Karpas-422 (cell line): ENCODE measurements around the gene PGAP6. TPM values are rescaled to one million over a fixed set of nuclear protein-coding genes. Genes with fewer than 3 reads are reported as not detected.
"Not testable (repeated sequence)": the region's sequence is repeated elsewhere in the genome, so short reads cannot be mapped to it uniquely, and the experiment has no call there.

ENCODE experiments used
- DNase-seq: peaks from one replicate; pipeline ENCODE4 v3.0.0-alpha.2; 2015
- H2AFZ ChIP-seq: fragments of 200-600 bp; sonication (generic); 2 replicates; pipeline ENCODE4 v1.6.1; 2014; ENCODE audit warnings: antibody characterized with exemption, low read length, mixed read lengths
- H3K27ac ChIP-seq: fragments of 200-600 bp; sonication (generic); 2 replicates; pipeline ENCODE4 v1.5.1; 2014; ENCODE audit warnings: mild to moderate bottlenecking, low read length, moderate library complexity
- H3K27me3 ChIP-seq: fragments of 200-600 bp; sonication (generic); 2 replicates; pipeline ENCODE4 v1.6.1; 2014; ENCODE audit warnings: low read length, mixed read lengths
- H3K36me3 ChIP-seq: fragments of 200-600 bp; sonication (generic); 2 replicates; pipeline ENCODE4 v1.6.1; 2014; ENCODE audit warnings: low read length, mixed read lengths; ENCODE audit not compliant: insufficient read depth
- H3K4me1 ChIP-seq: fragments of 200-600 bp; sonication (generic); 2 replicates; pipeline ENCODE4 v1.6.1; 2014; ENCODE audit warnings: mild to moderate bottlenecking, low read length, mixed read lengths
- H3K4me2 ChIP-seq: fragments of 200-600 bp; sonication (generic); 2 replicates; pipeline ENCODE4 v1.6.1; 2014; ENCODE audit warnings: low read length, low read depth, mild to moderate bottlenecking; ENCODE audit not compliant: poor library complexity, severe bottlenecking
- H3K4me3 ChIP-seq: fragments of 200-600 bp; sonication (generic); 2 replicates; pipeline ENCODE4 v1.5.1; 2014; ENCODE audit warnings: mild to moderate bottlenecking, antibody characterized with exemption, low read length, mixed read lengths
- H3K79me2 ChIP-seq: fragments of 200-600 bp; sonication (generic); 2 replicates; pipeline ENCODE4 v1.6.1; 2014; ENCODE audit warnings: mild to moderate bottlenecking, low read length, mixed read lengths
- H3K9ac ChIP-seq: fragments of 200-600 bp; sonication (generic); 2 replicates; pipeline ENCODE4 v1.6.0; 2014; ENCODE audit warnings: low read length
- H3K9me2 ChIP-seq: fragments of 200-600 bp; sonication (generic), shearing (Covaris generic); replicated peaks from 2 replicates; pipeline ENCODE4 v1.6.0; 2014; ENCODE audit warnings: mild to moderate bottlenecking, low read length, moderate library complexity; ENCODE audit not compliant: insufficient read depth
- H3K9me3 ChIP-seq: fragments of 300-700, 200-600 bp; sonication (generic); 2 replicates; pipeline ENCODE4 v1.6.1; 2014; ENCODE audit warnings: low read length, mixed read lengths
- H4K20me1 ChIP-seq: fragments of 200-600 bp; sonication (generic); 2 replicates; pipeline ENCODE4 v1.6.1; 2014; ENCODE audit warnings: mild to moderate bottlenecking, antibody characterized with exemption, low read length, low read depth; ENCODE audit not compliant: insufficient read depth
- total RNA-seq: library from RNA; depleted of rRNA; stranded (reverse); fragments of >200 nt; shearing (Covaris generic); gene quantifications from 2 replicates; pipeline ENCODE4 v1.2.3, GENCODE V29; 2014; ENCODE audit warnings: low replicate concordance

Gene PGAP6
- total RNA-seq, 1 experiment from 2014 or later = 58.1 TPM

DNA sequence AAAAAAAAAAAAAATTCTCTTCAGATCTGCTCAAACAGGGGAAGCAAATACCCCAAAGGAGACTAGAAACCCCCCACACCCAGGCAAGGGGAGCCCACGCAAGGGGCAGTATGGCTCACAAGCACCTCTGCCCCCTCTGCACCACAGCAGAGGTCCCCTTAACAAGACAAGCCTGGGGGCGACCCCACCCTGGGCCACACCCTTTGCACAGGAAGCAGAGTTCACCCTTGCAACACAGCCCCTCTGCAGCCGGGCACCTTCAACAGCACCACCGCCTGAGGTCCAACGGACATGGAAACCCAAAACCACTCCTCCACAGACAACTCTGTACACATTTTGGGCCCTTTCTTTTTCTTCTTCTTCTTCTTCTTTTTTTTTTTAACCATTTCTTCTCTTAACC is 42.1 kb downstream of the PGAP6 start:
- no peak overlapping the region for H3K27ac ChIP-seq
- H3K27me3 ChIP-seq = no peaks in the 10 kb centered on the region
- H3K9ac ChIP-seq = no peak overlapping the region
- no peaks in the 10 kb centered on the region; the same call in 1 of the 2 replicates for H3K36me3 ChIP-seq
- H4K20me1 ChIP-seq = peaks cover 11% of the 10 kb centered on the region; the same call in 1 of the 2 replicates
- H3K4me2 ChIP-seq = no peak overlapping the region
- peaks cover 91% of the 10 kb centered on the region for H3K79me2 ChIP-seq
- H3K4me1 ChIP-seq = no peaks in the 10 kb centered on the region
- peaks cover 3% of the 10 kb centered on the region; the same call in 1 of the 2 replicates for H3K9me3 ChIP-seq
- H2AFZ ChIP-seq = no peak overlapping the region
- no peaks in the 10 kb centered on the region for H3K9me2 ChIP-seq
- DNase-seq = no peak
- H3K4me3 ChIP-seq = no peak overlapping the region

DNA sequence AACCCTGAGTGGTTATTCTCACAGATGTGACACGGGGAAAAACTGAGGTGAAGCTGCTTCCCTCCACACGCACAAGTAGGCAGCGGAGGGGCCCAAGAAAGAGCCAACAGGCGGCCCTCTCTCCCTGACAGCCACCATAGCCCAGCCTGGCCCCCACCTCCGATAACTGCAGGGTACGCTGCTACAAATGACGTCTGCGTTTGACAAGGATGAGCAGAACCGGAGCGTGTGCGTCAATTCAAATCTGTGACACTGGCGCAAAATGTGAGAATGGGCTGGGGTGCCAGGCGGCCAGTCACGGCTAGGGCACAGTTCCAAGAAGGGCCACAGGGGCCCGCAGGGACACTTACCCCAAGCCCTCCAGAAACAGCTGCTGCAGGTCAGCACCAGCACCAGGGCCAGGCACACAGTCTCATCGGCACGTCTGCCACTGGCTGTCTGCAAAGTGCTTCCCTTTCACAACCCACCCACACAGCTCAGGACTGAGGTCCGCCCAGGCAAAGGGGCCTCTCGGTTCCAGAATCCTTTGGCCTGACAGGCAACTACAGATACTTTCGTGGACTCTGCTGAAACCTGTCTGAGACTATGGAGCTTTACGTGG is 43.7 kb downstream of the PGAP6 start:
- H3K4me1 ChIP-seq = no peaks in the 10 kb centered on the region
- H3K36me3 ChIP-seq = no peaks in the 10 kb centered on the region; the same call in 1 of the 2 replicates
- H3K4me2 ChIP-seq = no peak overlapping the region
- no peak overlapping the region for H3K9ac ChIP-seq
- peaks cover 3% of the 10 kb centered on the region; the same call in 1 of the 2 replicates for H3K9me3 ChIP-seq
- no peaks in the 10 kb centered on the region for H3K9me2 ChIP-seq
- no peak overlapping the region for H3K27ac ChIP-seq
- H3K4me3 ChIP-seq = no peak overlapping the region
- H4K20me1 ChIP-seq = peaks cover 16% of the 10 kb centered on the region; the same call in 1 of the 2 replicates
- DNase-seq = no peak
- peaks cover 91% of the 10 kb centered on the region for H3K79me2 ChIP-seq
- no peaks in the 10 kb centered on the region for H3K27me3 ChIP-seq
- H2AFZ ChIP-seq = no peak overlapping the region

DNA sequence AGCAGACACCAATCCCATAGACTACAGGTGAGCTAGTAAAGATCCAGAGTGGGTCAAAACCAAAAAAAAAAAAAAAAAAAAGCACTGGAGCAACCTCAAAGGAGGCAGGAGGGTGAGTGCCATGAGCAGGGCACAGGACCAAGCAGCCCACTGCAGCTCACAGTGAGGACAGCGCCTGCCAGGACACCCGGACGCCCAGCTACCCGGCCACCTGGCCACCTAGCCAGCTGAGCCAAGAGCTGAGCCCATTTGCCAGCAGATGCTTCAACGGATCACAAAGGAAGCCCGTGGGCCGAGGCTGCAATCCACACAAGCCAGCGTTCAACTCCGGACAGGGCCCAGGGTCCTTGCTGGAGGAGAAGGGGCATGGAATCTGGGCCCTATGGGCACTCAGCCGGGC is 44.3 kb downstream of the PGAP6 start:
- no peaks in the 10 kb centered on the region; the same call in 1 of the 2 replicates for H3K36me3 ChIP-seq

DNA sequence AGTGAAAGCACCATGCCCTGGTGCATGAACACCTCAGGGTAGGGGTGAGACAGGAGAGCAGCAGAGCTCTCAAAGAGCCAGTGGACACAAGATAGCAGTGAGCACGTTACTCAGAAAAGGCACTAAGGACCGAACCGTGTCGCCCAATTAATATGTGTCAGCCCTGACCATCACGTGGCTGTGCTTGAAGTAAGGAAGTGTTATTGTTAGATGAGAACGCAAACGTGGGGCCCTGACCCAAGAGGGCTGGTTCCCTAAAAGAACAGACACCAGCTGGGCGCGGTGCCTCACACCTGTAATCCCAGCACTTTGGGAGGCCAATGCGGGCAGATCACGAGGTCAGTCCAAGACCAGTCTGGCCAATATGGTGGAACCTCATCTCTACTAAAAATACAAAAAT is 45.5 kb downstream of the PGAP6 start:
- Histone ChIP-seq H2AFZ (no peak overlapping the region), H3K4me2 (no peak overlapping the region), H4K20me1 (peaks cover 10% of the 10 kb centered on the region; the same call in 1 of the 2 replicates), H3K4me3 (no peak overlapping the region), H3K36me3 (no peaks in the 10 kb centered on the region; the same call in 1 of the 2 replicates), H3K9me2 (no peaks in the 10 kb centered on the region), H3K9me3 (peaks cover 3% of the 10 kb centered on the region; the same call in 1 of the 2 replicates), H3K27me3 (no peaks in the 10 kb centered on the region), H3K9ac (no peak overlapping the region), H3K4me1 (no peaks in the 10 kb centered on the region), H3K27ac (no peak overlapping the region), H3K79me2 (peaks cover 96% of the 10 kb centered on the region)
- DNase-seq = no peak

More for the DNA sequence above, 44.3 kb downstream of the PGAP6 start:
- H3K9ac ChIP-seq = no peak overlapping the region
- peaks cover 91% of the 10 kb centered on the region for H3K79me2 ChIP-seq
- H3K4me1 ChIP-seq = no peaks in the 10 kb centered on the region
- peaks cover 3% of the 10 kb centered on the region; the same call in 1 of the 2 replicates for H3K9me3 ChIP-seq
- H3K27me3 ChIP-seq = no peaks in the 10 kb centered on the region
- no peak overlapping the region for H3K4me2 ChIP-seq
- no peak overlapping the region for H3K27ac ChIP-seq
- H4K20me1 ChIP-seq = peaks cover 10% of the 10 kb centered on the region; the same call in 1 of the 2 replicates
- no peak overlapping the region for H2AFZ ChIP-seq
- H3K9me2 ChIP-seq = no peaks in the 10 kb centered on the region
- no peak overlapping the region for H3K4me3 ChIP-seq
- DNase-seq = no peak

DNA sequence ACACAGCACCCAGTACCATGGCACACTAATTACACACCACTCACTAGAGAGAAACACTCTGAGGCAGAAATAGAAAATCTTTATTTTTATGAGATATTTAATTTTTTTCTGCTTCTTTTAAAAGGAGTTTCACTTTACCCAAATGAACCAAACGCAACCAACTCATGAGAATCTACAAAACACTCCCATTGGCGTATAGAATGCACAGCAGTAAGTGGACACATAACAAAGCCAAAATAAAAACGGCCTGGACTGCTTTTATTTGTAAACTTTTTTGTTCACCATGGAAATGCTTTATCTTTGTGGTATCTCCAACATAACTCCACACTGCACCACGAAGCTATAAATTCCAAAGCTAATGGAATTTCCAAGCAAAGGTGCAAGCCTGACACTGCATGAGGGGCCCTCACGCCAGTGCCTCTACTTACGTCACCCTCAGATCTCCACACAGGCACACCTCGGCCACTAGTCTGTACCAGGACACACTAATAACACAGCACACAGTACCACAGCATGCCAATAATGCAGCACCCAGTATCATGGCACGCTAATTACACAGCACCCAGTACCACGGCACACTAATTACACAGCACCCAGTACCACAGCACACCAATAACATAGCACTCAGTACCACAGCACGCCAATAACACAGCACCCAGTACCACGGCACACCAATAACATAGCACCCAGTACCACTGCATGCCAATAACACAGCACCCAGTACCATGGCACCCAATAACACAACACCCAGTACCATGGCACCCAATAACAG is 46.7 kb downstream of the PGAP6 start:
- H3K9ac ChIP-seq, H3K27me3 ChIP-seq, H3K27ac ChIP-seq, H3K9me2 ChIP-seq, H3K9me3 ChIP-seq, H3K4me1 ChIP-seq, H2AFZ ChIP-seq, DNase-seq, H3K4me2 ChIP-seq, H3K4me3 ChIP-seq, H3K36me3 ChIP-seq, H4K20me1 ChIP-seq: not testable (repeated sequence)
- H3K79me2 ChIP-seq = peaks cover 98% of the 10 kb centered on the region

DNA sequence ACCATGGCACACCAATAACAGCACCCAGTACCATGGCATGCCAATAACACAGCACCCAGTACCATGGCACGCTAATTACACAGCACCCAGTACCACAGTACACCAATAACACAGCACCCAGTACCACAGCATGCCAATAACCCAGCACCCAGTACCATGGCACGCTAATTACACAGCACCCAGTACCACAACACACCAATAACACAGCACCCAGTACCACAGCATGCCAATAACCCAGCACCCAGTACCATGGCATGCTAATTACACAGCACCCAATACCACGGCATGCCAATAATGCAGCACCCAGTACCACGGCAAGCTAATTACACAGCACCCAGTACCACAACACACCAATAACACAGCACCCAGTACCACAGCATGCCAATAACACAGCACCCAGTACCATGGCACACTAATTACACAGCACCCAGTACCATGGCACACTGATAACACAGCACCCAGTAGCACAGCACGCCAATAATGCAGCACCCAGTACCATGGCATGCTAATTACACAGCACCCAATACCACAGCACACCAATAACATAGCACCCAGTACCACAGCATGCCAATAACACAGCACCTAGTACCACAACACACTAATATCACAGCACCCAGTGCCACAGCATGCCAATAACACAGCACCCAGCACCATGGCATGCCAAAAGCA is 47.5 kb downstream of the PGAP6 start:
- H3K36me3 ChIP-seq, H3K9me2 ChIP-seq, H3K4me1 ChIP-seq, H3K27ac ChIP-seq, H2AFZ ChIP-seq, H3K9ac ChIP-seq, DNase-seq, H3K4me2 ChIP-seq, H3K4me3 ChIP-seq, H4K20me1 ChIP-seq, H3K9me3 ChIP-seq, H3K27me3 ChIP-seq: not testable (repeated sequence)
- peaks cover 94% of the 10 kb centered on the region for H3K79me2 ChIP-seq

DNA sequence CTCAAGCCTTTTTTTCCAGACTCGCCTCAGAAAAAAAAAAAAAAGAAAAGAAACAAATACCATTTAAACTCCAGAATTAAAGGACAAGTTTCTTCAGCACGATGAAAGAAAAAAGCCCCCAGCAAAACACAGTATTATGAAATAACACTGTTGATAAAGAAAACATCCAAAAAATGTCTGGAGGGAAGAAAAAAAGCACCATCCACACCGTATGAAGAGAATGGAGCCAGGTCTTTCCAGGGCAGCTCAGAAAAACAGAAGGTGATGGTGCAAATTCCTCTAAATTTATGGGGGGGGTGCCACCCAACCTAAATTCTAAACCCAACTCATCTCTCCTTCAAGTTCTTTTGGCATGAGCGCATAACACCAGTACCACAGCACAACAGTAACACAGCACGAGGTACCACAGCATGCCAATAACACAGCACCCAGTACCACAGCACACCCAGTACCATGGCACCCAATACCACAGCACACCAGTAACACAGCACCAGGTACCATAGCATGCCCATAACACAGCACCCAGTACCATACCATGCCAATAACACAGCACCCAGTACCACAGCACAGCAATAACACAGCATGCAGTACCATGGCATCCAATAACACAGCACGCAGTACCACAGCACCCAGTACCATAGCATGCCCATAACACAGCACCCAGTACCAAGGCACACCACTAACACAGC is 48.2 kb downstream of the PGAP6 start:
- Histone ChIP-seq H3K27ac (no peak overlapping the region), H3K9me2 (no peaks in the 10 kb centered on the region), H3K79me2 (peaks cover 95% of the 10 kb centered on the region), H3K4me2 (no peak overlapping the region), H3K27me3 (no peaks in the 10 kb centered on the region), H3K9me3 (peaks cover 3% of the 10 kb centered on the region; the same call in 1 of the 2 replicates), H2AFZ (no peak overlapping the region), H4K20me1 (peaks cover 5% of the 10 kb centered on the region; the same call in 1 of the 2 replicates), H3K9ac (no peak overlapping the region), H3K36me3 (no peaks in the 10 kb centered on the region), H3K4me3 (no peak overlapping the region), H3K4me1 (no peaks in the 10 kb centered on the region)
- no peak for DNase-seq
